BE2C (cell line): ENCODE data around the gene MBNL1.

Experiments used
- DNase-seq: peaks from one replicate; pipeline ENCODE4 v3.0.0-alpha.2; 2020
- H3K27me3 ChIP-seq: fragments of 250-450 bp; sonication (Bioruptor Pico); 2 replicates; pipeline ENCODE4 v1.5.1; 2020; ENCODE audit warnings: mild to moderate bottlenecking
- H3K36me3 ChIP-seq: fragments of 250-450 bp; sonication (Bioruptor Pico); 2 replicates; pipeline ENCODE4 v1.5.1; 2020; ENCODE audit warnings: mild to moderate bottlenecking
- H3K4me1 ChIP-seq: fragments of 250-450 bp; sonication (Bioruptor Pico); 2 replicates; pipeline ENCODE4 v1.5.1; 2020
- H3K4me3 ChIP-seq: 2 replicates; pipeline ENCODE4 v1.5.1; 2011; ENCODE audit warnings: low read depth, low read length
- H3K9me3 ChIP-seq: fragments of 250-450 bp; sonication (Bioruptor Pico); 2 replicates; pipeline ENCODE4 v1.5.1; 2020
- CTCF ChIP-seq: IDR thresholded peaks from 2 replicates; pipeline ENCODE4 v1.5.1; 2012; ENCODE audit warnings: mild to moderate bottlenecking, low read depth, low read length

MBNL1 gene

GRCh38 chr3:152356870-152357276 is 88.1 kb downstream of the MBNL1 start:
- no peaks in the 10 kb centered on the region for H3K27me3 ChIP-seq
- H3K36me3 ChIP-seq, result no peaks in the 10 kb centered on the region; the same call in 1 of the 2 replicates
- no peak overlapping the region for H3K4me3 ChIP-seq
- peaks cover 16% of the 10 kb centered on the region; the same call in 1 of the 2 replicates for H3K4me1 ChIP-seq
- H3K9me3 ChIP-seq, result no peaks in the 10 kb centered on the region
- TF ChIP-seq CTCF, result no peak
- no peak for DNase-seq

- H3K4me1 ChIP-seq, result peaks cover 19% of the 10 kb centered on the region; the same call in 1 of the 2 replicates
- no peaks in the 10 kb centered on the region for H3K27me3 ChIP-seq
- no peak for TF ChIP-seq CTCF
- no peaks in the 10 kb centered on the region for H3K9me3 ChIP-seq
- H3K36me3 ChIP-seq, result no peaks in the 10 kb centered on the region; the same call in 1 of the 2 replicates
- DNase-seq, result no peak
- H3K4me3 ChIP-seq, result no peak overlapping the region
Measured at GRCh38 chr3:152357587-152357986, 88.9 kb downstream of the MBNL1 start.

GRCh38 chr3:152359385-152360248 is 90.9 kb downstream of the MBNL1 start:
- Histone ChIP-seq H3K27me3 (no peaks in the 10 kb centered on the region), H3K36me3 (no peaks in the 10 kb centered on the region), H3K4me3 (no peak overlapping the region), H3K9me3 (no peaks in the 10 kb centered on the region), H3K4me1 (peaks cover 22% of the 10 kb centered on the region; the same call in 1 of the 2 replicates)
- no peak for DNase-seq
- no peak for TF ChIP-seq CTCF

GRCh38 chr3:152360302-152360701 is 91.6 kb downstream of the MBNL1 start:
- peaks cover 22% of the 10 kb centered on the region; the same call in 1 of the 2 replicates for H3K4me1 ChIP-seq
- H3K36me3 ChIP-seq, result no peaks in the 10 kb centered on the region
- H3K4me3 ChIP-seq, result no peak overlapping the region
- TF ChIP-seq CTCF, result no peak
- no peaks in the 10 kb centered on the region for H3K9me3 ChIP-seq
- no peak for DNase-seq
- no peaks in the 10 kb centered on the region for H3K27me3 ChIP-seq

GRCh38 chr3:152360966-152361365 is 92.2 kb downstream of the MBNL1 start:
- Histone ChIP-seq H3K9me3 (no peaks in the 10 kb centered on the region), H3K27me3 (no peaks in the 10 kb centered on the region), H3K36me3 (no peaks in the 10 kb centered on the region), H3K4me1 (peaks cover 25% of the 10 kb centered on the region; the same call in 1 of the 2 replicates), H3K4me3 (no peak overlapping the region)
- no peak for TF ChIP-seq CTCF
- DNase-seq, result no peak

- Histone ChIP-seq H3K4me3 (no peak overlapping the region), H3K36me3 (no peaks in the 10 kb centered on the region), H3K9me3 (no peaks in the 10 kb centered on the region), H3K4me1 (peaks cover 26% of the 10 kb centered on the region; the same call in 1 of the 2 replicates), H3K27me3 (no peaks in the 10 kb centered on the region)
- TF ChIP-seq CTCF, result no peak
- DNase-seq, result peak; percentile 31
Measured at GRCh38 chr3:152362086-152362485, 93.4 kb downstream of the MBNL1 start.
